NCI-H2171 treated with DMSO at 0.1 percent for 48 hours (cell line): ENCODE results near the gene C2orf49.

ENCODE experiments used
- DNase-seq: peaks from one replicate; lab custom pipeline; 2025; lab: John Stamatoyannopoulos, UW

C2orf49 gene

GRCh38 chr2:105362862-105363591, 25.7 kb downstream of the C2orf49 start:
- no peak for DNase-seq

GRCh38 chr2:105364436-105365139, 27.2 kb downstream of the C2orf49 start:
- DNase-seq = no peak

GRCh38 chr2:105365206-105365605, 27.9 kb downstream of the C2orf49 start:
- DNase-seq = no peak

GRCh38 chr2:105368759-105369408, 31.5 kb downstream of the C2orf49 start:
- DNase-seq = no peak

GRCh38 chr2:105369777-105370690, 32.7 kb downstream of the C2orf49 start:
- DNase-seq = peak; percentile 85

GRCh38 chr2:105371156-105371555, 33.8 kb downstream of the C2orf49 start:
- no peak for DNase-seq

- no peak for DNase-seq
Observed at GRCh38 chr2:105371810-105372209, 34.5 kb downstream of the C2orf49 start.

- no peak for DNase-seq
Observed at GRCh38 chr2:105373344-105373781, 36.0 kb downstream of the C2orf49 start.

GRCh38 chr2:105373895-105374401, 36.6 kb downstream of the C2orf49 start:
- DNase-seq = no peak

- no peak for DNase-seq
Observed at GRCh38 chr2:105375001-105375561, 37.7 kb downstream of the C2orf49 start.

GRCh38 chr2:105376010-105376409, 38.7 kb downstream of the C2orf49 start:
- DNase-seq = no peak

GRCh38 chr2:105376789-105377240, 39.5 kb downstream of the C2orf49 start:
- DNase-seq = no peak

GRCh38 chr2:105377871-105378270, 40.5 kb downstream of the C2orf49 start:
- DNase-seq = no peak

GRCh38 chr2:105378276-105378840, 41.0 kb downstream of the C2orf49 start:
- no peak for DNase-seq

- no peak for DNase-seq
Observed at GRCh38 chr2:105378921-105379383, 41.6 kb downstream of the C2orf49 start.

GRCh38 chr2:105379741-105380186, 42.4 kb downstream of the C2orf49 start:
- no peak for DNase-seq

GRCh38 chr2:105380432-105381100, 43.2 kb downstream of the C2orf49 start:
- DNase-seq = no peak

GRCh38 chr2:105381101-105381668, 43.8 kb downstream of the C2orf49 start:
- DNase-seq = no peak

GRCh38 chr2:105382177-105382576, 44.8 kb downstream of the C2orf49 start:
- no peak for DNase-seq
